K562 (cell line): Measurements from ENCODE around the gene LRRC37B.
"Not testable (repeated sequence)": the region's sequence is repeated elsewhere in the genome, so short reads cannot be mapped to it uniquely, and the experiment has no call there.

Experiments
- CTCF ChIP-seq, 3 experiments: IDR thresholded peaks in 2 of 3; conservative IDR thresholded peaks in 1 of 3; 2 replicates each; pipeline ENCODE4 v1.5.1; 2011 to 2012; ENCODE audit warnings: low read length in 3 of 3, mild to moderate bottlenecking in 3 of 3, control low read depth in 2 of 3, improper control_type of control experiment in 1 of 3, inconsistent platforms in 1 of 3, low read depth in 1 of 3, mixed read lengths in 1 of 3, moderate library complexity in 1 of 3; ENCODE audit not compliant: insufficient read depth in 2 of 3
- JUN ChIP-seq, 2 experiments: sonication (generic) in 1 of 2; formaldehyde crosslinking in 1 of 2; IDR thresholded peaks; 2 replicates each; pipeline versions ENCODE4 v1.6.1 to v1.8.0; 2012 to 2022; ENCODE audit warnings: borderline replicate concordance in 2 of 2, mild to moderate bottlenecking in 2 of 2, improper control_type of control experiment in 1 of 2, low read depth in 1 of 2, low read length in 1 of 2, missing genetic modification reagents in 1 of 2
- L3MBTL2 ChIP-seq: fragments of 450-650 bp; IDR thresholded peaks from 2 replicates; pipeline ENCODE4 v1.6.1; 2016; ENCODE audit warnings: mild to moderate bottlenecking, moderate library complexity
- MEF2A ChIP-seq: IDR thresholded peaks from 2 replicates; pipeline ENCODE4 v1.6.1; 2011; ENCODE audit warnings: low read depth, mild to moderate bottlenecking, low read length, moderate library complexity; ENCODE audit not compliant: control insufficient read depth
- RCOR1 ChIP-seq, 2 experiments: IDR thresholded peaks; 2 replicates each; pipeline ENCODE4 v1.6.1; 2012; ENCODE audit warnings: low read depth in 2 of 2, low read length in 2 of 2, borderline replicate concordance in 1 of 2, improper control_type of control experiment in 1 of 2
- RNF219 ChIP-seq: fragments of 250-450 bp; sonication (Bioruptor Pico); IDR thresholded peaks from 2 replicates; pipeline ENCODE4 v1.5.0; 2022; ENCODE audit warnings: mild to moderate bottlenecking
- ZNF324 ChIP-seq: fragments of 250-450 bp; sonication (Bioruptor Pico); IDR thresholded peaks from 2 replicates; pipeline ENCODE4 v1.4.0; 2020; ENCODE audit warnings: mild to moderate bottlenecking
- TF ChIP-seq, protein P1 (sequence below): fragments of 450-650 bp; IDR thresholded peaks from 2 replicates; pipeline ENCODE4 v1.6.1; 2017; ENCODE audit warnings: antibody characterized with exemption, mild to moderate bottlenecking
- TF ChIP-seq, protein P2 (sequence below): sonication (generic); formaldehyde crosslinking; IDR thresholded peaks from 2 replicates; pipeline ENCODE4 v1.8.1; 2023; ENCODE audit warnings: mild to moderate bottlenecking, missing genetic modification reagents

DNA sequence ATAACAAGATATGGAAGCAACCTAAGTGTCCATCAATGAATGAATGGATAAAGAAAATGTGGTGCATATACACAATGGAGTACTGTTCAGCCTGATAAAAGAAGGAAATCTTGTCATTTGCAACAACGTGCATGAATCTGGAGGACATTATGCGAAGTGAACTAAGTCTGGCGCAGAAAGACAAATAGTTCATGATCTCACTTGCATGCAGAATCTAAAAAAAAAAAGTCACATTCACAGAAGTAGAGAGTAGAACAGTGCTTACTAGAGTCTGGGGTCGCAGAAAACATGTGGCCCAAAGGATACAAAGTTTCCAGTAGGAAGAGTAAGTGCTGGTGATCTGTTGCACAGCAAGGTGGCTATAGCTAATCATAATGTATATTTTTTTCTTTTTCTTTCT lies 65.9 kb downstream of the LRRC37B start:
- TF ChIP-seq RNF219; JUN (IDR thresholded peaks at IDR 0.05; ENCODE audit: borderline replicate concordance, low read depth, low read length); JUN (CRISPR knock-in tag; IDR thresholded peaks at IDR 0.05; ENCODE audit: borderline replicate concordance); RCOR1 (IDR thresholded peaks at IDR 0.05; ENCODE audit: borderline replicate concordance in 1 of 2, low read depth in 2 of 2, low read length in 2 of 2); L3MBTL2; MEF2A; CTCF (IDR thresholded peaks at IDR 0.05 in 2 of 3, conservative IDR thresholded peaks at IDR 0.05 in 1 of 3; ENCODE audit: insufficient read depth in 2 of 3, low read depth in 1 of 3, low read length in 3 of 3); ZNF324: not testable (repeated sequence)
- TF ChIP-seq, protein P1, sequence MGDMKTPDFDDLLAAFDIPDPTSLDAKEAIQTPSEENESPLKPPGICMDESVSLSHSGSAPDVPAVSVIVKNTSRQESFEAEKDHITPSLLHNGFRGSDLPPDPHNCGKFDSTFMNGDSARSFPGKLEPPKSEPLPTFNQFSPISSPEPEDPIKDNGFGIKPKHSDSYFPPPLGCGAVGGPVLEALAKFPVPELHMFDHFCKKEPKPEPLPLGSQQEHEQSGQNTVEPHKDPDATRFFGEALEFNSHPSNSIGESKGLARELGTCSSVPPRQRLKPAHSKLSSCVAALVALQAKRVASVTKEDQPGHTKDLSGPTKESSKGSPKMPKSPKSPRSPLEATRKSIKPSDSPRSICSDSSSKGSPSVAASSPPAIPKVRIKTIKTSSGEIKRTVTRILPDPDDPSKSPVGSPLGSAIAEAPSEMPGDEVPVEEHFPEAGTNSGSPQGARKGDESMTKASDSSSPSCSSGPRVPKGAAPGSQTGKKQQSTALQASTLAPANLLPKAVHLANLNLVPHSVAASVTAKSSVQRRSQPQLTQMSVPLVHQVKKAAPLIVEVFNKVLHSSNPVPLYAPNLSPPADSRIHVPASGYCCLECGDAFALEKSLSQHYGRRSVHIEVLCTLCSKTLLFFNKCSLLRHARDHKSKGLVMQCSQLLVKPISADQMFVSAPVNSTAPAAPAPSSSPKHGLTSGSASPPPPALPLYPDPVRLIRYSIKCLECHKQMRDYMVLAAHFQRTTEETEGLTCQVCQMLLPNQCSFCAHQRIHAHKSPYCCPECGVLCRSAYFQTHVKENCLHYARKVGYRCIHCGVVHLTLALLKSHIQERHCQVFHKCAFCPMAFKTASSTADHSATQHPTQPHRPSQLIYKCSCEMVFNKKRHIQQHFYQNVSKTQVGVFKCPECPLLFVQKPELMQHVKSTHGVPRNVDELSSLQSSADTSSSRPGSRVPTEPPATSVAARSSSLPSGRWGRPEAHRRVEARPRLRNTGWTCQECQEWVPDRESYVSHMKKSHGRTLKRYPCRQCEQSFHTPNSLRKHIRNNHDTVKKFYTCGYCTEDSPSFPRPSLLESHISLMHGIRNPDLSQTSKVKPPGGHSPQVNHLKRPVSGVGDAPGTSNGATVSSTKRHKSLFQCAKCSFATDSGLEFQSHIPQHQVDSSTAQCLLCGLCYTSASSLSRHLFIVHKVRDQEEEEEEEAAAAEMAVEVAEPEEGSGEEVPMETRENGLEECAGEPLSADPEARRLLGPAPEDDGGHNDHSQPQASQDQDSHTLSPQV: not testable (repeated sequence)
- TF ChIP-seq, protein P2, sequence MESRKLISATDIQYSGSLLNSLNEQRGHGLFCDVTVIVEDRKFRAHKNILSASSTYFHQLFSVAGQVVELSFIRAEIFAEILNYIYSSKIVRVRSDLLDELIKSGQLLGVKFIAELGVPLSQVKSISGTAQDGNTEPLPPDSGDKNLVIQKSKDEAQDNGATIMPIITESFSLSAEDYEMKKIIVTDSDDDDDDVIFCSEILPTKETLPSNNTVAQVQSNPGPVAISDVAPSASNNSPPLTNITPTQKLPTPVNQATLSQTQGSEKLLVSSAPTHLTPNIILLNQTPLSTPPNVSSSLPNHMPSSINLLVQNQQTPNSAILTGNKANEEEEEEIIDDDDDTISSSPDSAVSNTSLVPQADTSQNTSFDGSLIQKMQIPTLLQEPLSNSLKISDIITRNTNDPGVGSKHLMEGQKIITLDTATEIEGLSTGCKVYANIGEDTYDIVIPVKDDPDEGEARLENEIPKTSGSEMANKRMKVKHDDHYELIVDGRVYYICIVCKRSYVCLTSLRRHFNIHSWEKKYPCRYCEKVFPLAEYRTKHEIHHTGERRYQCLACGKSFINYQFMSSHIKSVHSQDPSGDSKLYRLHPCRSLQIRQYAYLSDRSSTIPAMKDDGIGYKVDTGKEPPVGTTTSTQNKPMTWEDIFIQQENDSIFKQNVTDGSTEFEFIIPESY (CRISPR knock-in tag): not testable (repeated sequence)
